SK-N-SH treated with all-trans-retinoic acid at 6 μM for 48 hours (cell line): ENCODE data around the gene ABHD8.

Source experiments
- ARNTL ChIP-seq: fragments of 450-650 bp; formaldehyde crosslinking; IDR thresholded peaks from 2 replicates; pipeline ENCODE4 v1.5.0; 2020; ENCODE audit warnings: low read depth, mild to moderate bottlenecking, moderate library complexity, borderline replicate concordance
- PPARA ChIP-seq: fragments of 250-450 bp; sonication (Bioruptor Pico); IDR thresholded peaks from 2 replicates; pipeline ENCODE4 v1.5.0; 2020; ENCODE audit warnings: mild to moderate bottlenecking, borderline replicate concordance
- ZNF70 ChIP-seq: fragments of 450-650 bp; formaldehyde crosslinking; IDR thresholded peaks from 2 replicates; pipeline ENCODE4 v1.5.0; 2020; ENCODE audit warnings: mild to moderate bottlenecking, moderate library complexity
- ZNF8 ChIP-seq: fragments of 450-650 bp; formaldehyde crosslinking; IDR thresholded peaks from 2 replicates; pipeline ENCODE4 v1.5.0; 2020; ENCODE audit warnings: mild to moderate bottlenecking, moderate library complexity
- TF ChIP-seq, protein P1 (sequence below): fragments of 250-450 bp; sonication (Bioruptor Pico); IDR thresholded peaks from 2 replicates; pipeline ENCODE4 v1.5.1; 2020; ENCODE audit warnings: low read depth, mild to moderate bottlenecking, moderate library complexity
- TF ChIP-seq, protein P2 (sequence below): fragments of 250-450 bp; sonication (Bioruptor Pico); IDR thresholded peaks from 2 replicates; pipeline ENCODE4 v1.8.0; 2020; ENCODE audit warnings: mild to moderate bottlenecking, moderate library complexity, borderline replicate concordance
- TF ChIP-seq, protein P3 (sequence below): fragments of 250-450 bp; sonication (Bioruptor Pico); IDR thresholded peaks from 2 replicates; pipeline ENCODE4 v1.5.1; 2021; ENCODE audit warnings: mild to moderate bottlenecking, moderate library complexity

DNA sequence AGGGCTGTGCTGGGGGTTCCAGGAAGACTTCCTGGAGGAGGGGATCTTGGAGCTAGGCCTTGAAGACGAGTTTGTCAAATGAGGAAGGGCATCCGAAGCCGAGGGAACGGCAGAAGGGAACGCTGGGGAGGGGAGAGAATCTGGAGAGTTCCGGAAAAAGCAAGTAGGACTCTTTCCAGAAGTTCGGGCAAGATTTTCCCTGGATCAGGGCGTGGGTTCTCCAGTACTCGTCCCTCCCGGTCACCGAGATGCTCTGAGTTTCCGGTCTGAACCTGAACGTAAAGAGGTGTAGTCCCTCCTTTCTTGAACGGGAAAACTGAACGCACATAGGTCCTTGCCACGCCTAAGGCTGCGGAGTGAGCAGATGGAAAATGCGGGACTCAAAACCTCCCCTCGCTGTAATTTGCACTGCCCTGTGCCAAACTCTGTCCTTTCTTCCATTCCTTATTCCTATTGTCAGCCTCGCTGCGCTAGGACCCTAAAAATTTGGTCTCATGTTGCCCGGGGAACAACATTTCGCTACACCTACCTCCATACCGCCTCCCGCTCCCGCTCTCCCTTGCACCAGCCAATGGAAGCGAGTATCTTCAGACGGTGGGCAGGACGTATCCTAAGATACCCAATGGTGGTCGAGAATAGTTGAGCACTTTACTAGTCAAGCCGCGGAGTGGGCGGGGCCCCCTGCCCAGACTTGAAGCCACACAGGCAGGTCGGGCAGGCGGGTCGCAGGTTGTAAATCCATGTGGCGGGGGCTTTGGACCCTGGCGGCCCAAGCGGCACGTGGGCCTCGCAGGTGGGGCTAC lies 33.8 kb upstream of the ABHD8 start, which contains the start of gene GTPBP3:
- TF ChIP-seq, protein P1, sequence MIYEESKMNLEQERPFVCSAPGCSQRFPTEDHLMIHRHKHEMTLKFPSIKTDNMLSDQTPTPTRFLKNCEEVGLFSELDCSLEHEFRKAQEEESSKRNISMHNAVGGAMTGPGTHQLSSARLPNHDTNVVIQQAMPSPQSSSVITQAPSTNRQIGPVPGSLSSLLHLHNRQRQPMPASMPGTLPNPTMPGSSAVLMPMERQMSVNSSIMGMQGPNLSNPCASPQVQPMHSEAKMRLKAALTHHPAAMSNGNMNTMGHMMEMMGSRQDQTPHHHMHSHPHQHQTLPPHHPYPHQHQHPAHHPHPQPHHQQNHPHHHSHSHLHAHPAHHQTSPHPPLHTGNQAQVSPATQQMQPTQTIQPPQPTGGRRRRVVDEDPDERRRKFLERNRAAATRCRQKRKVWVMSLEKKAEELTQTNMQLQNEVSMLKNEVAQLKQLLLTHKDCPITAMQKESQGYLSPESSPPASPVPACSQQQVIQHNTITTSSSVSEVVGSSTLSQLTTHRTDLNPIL (CRISPR knock-in tag), result no peak
- TF ChIP-seq ZNF8 (CRISPR knock-in tag) (no peak), ZNF70 (CRISPR knock-in tag) (no peak), ARNTL (CRISPR knock-in tag) (no peak), PPARA (CRISPR knock-in tag) (no peak)
- TF ChIP-seq, protein P2, sequence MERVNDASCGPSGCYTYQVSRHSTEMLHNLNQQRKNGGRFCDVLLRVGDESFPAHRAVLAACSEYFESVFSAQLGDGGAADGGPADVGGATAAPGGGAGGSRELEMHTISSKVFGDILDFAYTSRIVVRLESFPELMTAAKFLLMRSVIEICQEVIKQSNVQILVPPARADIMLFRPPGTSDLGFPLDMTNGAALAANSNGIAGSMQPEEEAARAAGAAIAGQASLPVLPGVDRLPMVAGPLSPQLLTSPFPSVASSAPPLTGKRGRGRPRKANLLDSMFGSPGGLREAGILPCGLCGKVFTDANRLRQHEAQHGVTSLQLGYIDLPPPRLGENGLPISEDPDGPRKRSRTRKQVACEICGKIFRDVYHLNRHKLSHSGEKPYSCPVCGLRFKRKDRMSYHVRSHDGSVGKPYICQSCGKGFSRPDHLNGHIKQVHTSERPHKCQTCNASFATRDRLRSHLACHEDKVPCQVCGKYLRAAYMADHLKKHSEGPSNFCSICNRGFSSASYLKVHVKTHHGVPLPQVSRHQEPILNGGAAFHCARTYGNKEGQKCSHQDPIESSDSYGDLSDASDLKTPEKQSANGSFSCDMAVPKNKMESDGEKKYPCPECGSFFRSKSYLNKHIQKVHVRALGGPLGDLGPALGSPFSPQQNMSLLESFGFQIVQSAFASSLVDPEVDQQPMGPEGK (CRISPR knock-in tag), result no peak
- TF ChIP-seq, protein P3, sequence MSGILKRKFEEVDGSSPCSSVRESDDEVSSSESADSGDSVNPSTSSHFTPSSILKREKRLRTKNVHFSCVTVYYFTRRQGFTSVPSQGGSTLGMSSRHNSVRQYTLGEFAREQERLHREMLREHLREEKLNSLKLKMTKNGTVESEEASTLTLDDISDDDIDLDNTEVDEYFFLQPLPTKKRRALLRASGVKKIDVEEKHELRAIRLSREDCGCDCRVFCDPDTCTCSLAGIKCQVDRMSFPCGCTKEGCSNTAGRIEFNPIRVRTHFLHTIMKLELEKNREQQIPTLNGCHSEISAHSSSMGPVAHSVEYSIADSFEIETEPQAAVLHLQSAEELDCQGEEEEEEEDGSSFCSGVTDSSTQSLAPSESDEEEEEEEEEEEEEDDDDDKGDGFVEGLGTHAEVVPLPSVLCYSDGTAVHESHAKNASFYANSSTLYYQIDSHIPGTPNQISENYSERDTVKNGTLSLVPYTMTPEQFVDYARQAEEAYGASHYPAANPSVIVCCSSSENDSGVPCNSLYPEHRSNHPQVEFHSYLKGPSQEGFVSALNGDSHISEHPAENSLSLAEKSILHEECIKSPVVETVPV, result no peak
